MM.1S (cell line): ENCODE data around the gene PZP.
A peak's percentile ranks its signal among the peaks of the same experiment; 100 is the strongest.

Experiments
- DNase-seq: peaks from one replicate; pipeline ENCODE4 v3.0.0-alpha.2; 2015
- H2AFZ ChIP-seq: fragments of 300-600 bp; sonication (generic); 2 replicates; pipeline ENCODE4 v1.6.0; 2016; ENCODE audit warnings: antibody characterized with exemption, low read length
- H3F3A ChIP-seq: fragments of 300-600 bp; sonication (generic); 2 replicates; pipeline ENCODE4 v1.6.1; 2016; ENCODE audit warnings: mild to moderate bottlenecking, antibody characterized with exemption, low read length, moderate library complexity, mixed read lengths; ENCODE audit not compliant: insufficient read depth
- H3K27ac ChIP-seq: fragments of 300-600 bp; sonication (generic); 2 replicates; pipeline ENCODE4 v1.5.1; 2016; ENCODE audit warnings: mild to moderate bottlenecking, low read length
- H3K27me3 ChIP-seq: fragments of 300-600 bp; sonication (generic); replicated peaks from 2 replicates; pipeline ENCODE4 v1.6.0; 2016; ENCODE audit warnings: low read length; ENCODE audit not compliant: insufficient read depth
- H3K36me3 ChIP-seq: fragments of 300-600 bp; sonication (generic); replicated peaks from 2 replicates; pipeline ENCODE4 v1.6.1; 2016; ENCODE audit warnings: mild to moderate bottlenecking, low read length, mixed read lengths; ENCODE audit not compliant: insufficient read depth
- H3K4me1 ChIP-seq: fragments of 300-600 bp; sonication (generic); 2 replicates; pipeline ENCODE4 v1.6.1; 2016; ENCODE audit warnings: low read length, mixed read lengths
- H3K4me2 ChIP-seq: fragments of 300-600 bp; sonication (generic); 2 replicates; pipeline ENCODE4 v1.6.0; 2016; ENCODE audit warnings: low read depth, low read length
- H3K4me3 ChIP-seq: fragments of 300-600 bp; sonication (generic); 2 replicates; pipeline ENCODE4 v1.5.1; 2016; ENCODE audit warnings: low read length, mixed read lengths
- H3K79me2 ChIP-seq: fragments of 300-600 bp; sonication (generic); 2 replicates; pipeline ENCODE4 v1.6.1; 2016; ENCODE audit warnings: mixed run types, low read length, mixed read lengths
- H3K9ac ChIP-seq: fragments of 300-600 bp; sonication (generic); 2 replicates; pipeline ENCODE4 v1.6.1; 2016; ENCODE audit warnings: low read length, mixed read lengths
- H3K9me2 ChIP-seq: fragments of 300-600 bp; sonication (generic); replicated peaks from 2 replicates; pipeline ENCODE4 v1.6.1; 2016; ENCODE audit warnings: mild to moderate bottlenecking, low read length, mixed read lengths; ENCODE audit not compliant: insufficient read depth
- H3K9me3 ChIP-seq: fragments of 300-600 bp; sonication (generic); replicated peaks from 2 replicates; pipeline ENCODE4 v1.6.1; 2016; ENCODE audit warnings: mild to moderate bottlenecking, low read length, mixed read lengths; ENCODE audit not compliant: insufficient read depth
- H4K20me1 ChIP-seq: fragments of 300-600 bp; sonication (generic); 2 replicates; pipeline ENCODE4 v1.6.1; 2016; ENCODE audit warnings: mild to moderate bottlenecking, low read length, moderate library complexity, mixed read lengths; ENCODE audit not compliant: insufficient read depth
- EZH2 ChIP-seq: fragments of 300-600 bp; sonication (generic); optimal IDR thresholded peaks from 2 replicates; pipeline ENCODE3; 2017; ENCODE audit warnings: low read depth, mild to moderate bottlenecking, antibody characterized with exemption, low read length, mixed read lengths
- EZH2phosphoT487 ChIP-seq: fragments of 300-600 bp; sonication (generic); IDR thresholded peaks from 2 replicates; pipeline ENCODE4 v1.6.1; 2018; ENCODE audit warnings: antibody characterized with exemption, low read length
- TF ChIP-seq, protein P1 (sequence below): fragments of 300-600 bp; sonication (generic); IDR thresholded peaks from 2 replicates; pipeline ENCODE4 v1.5.1; 2016; ENCODE audit warnings: antibody characterized with exemption, low read length, mixed read lengths

Gene PZP

DNA sequence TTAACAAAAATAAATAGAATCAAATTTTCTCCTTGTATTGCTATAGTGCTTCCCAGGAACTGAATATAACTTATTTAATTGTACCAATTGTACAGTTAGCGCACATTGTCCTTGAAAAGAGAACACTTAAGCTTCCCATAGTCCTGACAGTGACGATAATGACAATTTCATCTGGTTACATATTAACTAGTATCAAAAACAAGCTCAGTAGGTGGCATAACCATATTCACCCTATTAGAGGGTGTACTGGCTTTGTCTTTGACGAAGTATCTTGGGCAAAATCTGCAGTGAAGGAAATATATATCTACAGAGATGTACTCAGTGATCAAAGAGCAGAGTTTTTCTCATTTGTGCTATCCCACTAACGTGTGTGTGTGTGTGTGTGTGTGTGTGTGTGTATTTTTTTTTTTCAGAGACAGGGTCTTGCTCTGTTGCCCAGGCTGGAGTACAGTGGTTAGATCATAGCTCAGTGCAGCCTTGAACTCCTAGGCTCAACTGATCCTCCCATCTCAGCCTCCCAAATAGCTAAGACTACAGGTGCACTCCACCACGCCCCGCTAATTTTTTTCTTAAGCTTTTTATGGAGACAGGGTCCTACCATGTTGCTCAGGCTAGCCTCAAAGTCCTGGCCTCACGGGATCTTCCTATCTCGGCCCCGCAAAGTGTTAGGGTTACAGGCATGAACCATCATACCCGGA is 87.6 kb downstream of the PZP start:
- H3F3A ChIP-seq, result no peaks in the 10 kb centered on the region
- H3K4me3 ChIP-seq, result no peak overlapping the region
- TF ChIP-seq, protein P1, sequence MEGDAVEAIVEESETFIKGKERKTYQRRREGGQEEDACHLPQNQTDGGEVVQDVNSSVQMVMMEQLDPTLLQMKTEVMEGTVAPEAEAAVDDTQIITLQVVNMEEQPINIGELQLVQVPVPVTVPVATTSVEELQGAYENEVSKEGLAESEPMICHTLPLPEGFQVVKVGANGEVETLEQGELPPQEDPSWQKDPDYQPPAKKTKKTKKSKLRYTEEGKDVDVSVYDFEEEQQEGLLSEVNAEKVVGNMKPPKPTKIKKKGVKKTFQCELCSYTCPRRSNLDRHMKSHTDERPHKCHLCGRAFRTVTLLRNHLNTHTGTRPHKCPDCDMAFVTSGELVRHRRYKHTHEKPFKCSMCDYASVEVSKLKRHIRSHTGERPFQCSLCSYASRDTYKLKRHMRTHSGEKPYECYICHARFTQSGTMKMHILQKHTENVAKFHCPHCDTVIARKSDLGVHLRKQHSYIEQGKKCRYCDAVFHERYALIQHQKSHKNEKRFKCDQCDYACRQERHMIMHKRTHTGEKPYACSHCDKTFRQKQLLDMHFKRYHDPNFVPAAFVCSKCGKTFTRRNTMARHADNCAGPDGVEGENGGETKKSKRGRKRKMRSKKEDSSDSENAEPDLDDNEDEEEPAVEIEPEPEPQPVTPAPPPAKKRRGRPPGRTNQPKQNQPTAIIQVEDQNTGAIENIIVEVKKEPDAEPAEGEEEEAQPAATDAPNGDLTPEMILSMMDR, result no peak
- TF ChIP-seq EZH2phosphoT487 (no peak), EZH2 (no peak)
- no peak overlapping the region for H3K9ac ChIP-seq
- H3K9me2 ChIP-seq, result no peaks in the 10 kb centered on the region
- H4K20me1 ChIP-seq, result no peaks in the 10 kb centered on the region
- no peaks in the 10 kb centered on the region for H3K36me3 ChIP-seq
- no peaks in the 10 kb centered on the region for H3K27me3 ChIP-seq
- H3K9me3 ChIP-seq, result no peaks in the 10 kb centered on the region
- peaks cover 9% of the 10 kb centered on the region; the same call in 1 of the 2 replicates for H3K4me1 ChIP-seq
- no peak overlapping the region for H3K27ac ChIP-seq
- H3K79me2 ChIP-seq, result no peaks in the 10 kb centered on the region
- no peak overlapping the region for H2AFZ ChIP-seq
- H3K4me2 ChIP-seq, result no peak overlapping the region
- DNase-seq, result no peak

DNA sequence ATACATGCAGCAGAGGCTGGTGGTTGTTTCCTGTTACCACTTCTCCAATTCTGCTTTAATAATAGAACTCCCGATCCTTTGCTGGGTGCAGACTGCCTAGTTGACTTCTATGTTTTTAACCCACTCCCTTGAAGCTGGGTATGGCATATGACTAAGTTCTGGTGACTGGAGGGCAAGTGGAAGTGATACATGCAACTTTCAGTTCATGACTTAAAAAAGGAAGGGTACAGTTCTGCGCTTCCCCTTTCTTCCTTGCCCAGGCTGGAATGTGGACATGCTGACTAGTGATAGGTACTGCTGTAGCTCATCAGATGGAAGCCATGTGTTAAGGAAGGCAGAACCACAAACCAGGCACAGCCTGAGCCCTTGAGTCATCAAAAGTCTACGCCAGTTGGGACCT is 90.0 kb downstream of the PZP start:
- H4K20me1 ChIP-seq, result no peaks in the 10 kb centered on the region
- H3K4me1 ChIP-seq, result peaks cover 9% of the 10 kb centered on the region; the same call in 1 of the 2 replicates
- H3K4me3 ChIP-seq, result no peak overlapping the region
- no peaks in the 10 kb centered on the region for H3K79me2 ChIP-seq
- no peaks in the 10 kb centered on the region for H3K36me3 ChIP-seq
- no peaks in the 10 kb centered on the region for H3K27me3 ChIP-seq
- peak overlapping the region; percentile 24; the same call in 1 of the 2 replicates for H3K4me2 ChIP-seq
- H3K9ac ChIP-seq, result no peak overlapping the region
- TF ChIP-seq, protein P1, result no peak
- TF ChIP-seq EZH2 (no peak), EZH2phosphoT487 (no peak)
- H3F3A ChIP-seq, result no peaks in the 10 kb centered on the region
- no peak overlapping the region for H2AFZ ChIP-seq
- no peaks in the 10 kb centered on the region for H3K9me2 ChIP-seq
- no peak overlapping the region for H3K27ac ChIP-seq
- no peaks in the 10 kb centered on the region for H3K9me3 ChIP-seq
- peak; percentile 9 for DNase-seq

DNA sequence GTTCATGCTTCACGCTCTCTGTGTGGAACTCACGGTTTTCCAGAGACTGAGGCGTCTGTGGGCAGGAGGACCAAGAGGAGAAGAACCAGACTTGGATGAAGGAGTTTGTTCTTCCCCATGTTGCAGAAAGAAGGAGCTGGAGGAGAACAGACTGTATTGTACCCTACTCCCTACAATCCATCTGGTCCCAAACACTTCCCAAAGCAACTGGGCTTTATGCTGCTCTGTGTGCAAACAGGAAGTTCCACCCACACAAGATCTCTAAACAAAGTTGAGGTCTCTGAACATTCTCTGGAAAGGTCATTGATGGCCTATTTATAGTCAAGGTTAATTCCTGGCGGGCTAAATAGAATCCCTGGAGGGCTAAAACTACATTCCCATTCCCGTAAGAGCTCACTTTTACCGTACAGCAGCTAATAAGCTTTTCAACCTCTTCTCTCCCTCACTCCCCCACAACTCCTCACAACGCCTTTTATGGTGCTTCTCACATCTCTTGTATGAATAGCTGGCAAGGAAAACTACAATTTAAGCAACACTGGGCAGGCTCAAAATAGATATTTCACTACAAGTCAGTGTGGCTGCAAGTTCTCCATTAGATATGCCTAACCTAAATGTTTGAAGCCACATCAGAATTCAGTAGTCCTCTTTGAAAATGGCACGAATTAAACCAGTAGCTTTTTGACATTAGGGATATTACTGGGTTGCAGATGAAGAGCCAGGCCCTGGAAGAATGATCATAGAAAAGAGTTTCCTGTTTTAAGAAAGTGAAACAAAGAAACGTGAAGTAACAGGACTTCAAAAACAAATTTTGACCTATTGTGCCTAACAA is 92.2 kb downstream of the PZP start, which contains the start of gene A2M:
Gene A2M (minus strand): TSS at position 189 of the 829 bp plus-strand sequence. CDS start 70 bp downstream, at position 119.
- Histone ChIP-seq H3K27ac (no peak within 1 kb of the TSS), H3F3A (no peaks in the 10 kb centered on the region), H3K4me2 (peak within 1 kb of the TSS; percentile 7), H3K79me2 (no peaks in the 10 kb centered on the region), H3K27me3 (no peaks in the 10 kb centered on the region), H3K9me2 (no peaks in the 10 kb centered on the region), H3K4me1 (peaks cover 9% of the 10 kb centered on the region; the same call in 1 of the 2 replicates), H4K20me1 (no peaks in the 10 kb centered on the region), H3K4me3 (no peak within 1 kb of the TSS; the same call in 1 of the 2 replicates), H2AFZ (peak within 1 kb of the TSS; percentile 22; the same call in 1 of the 2 replicates), H3K9me3 (no peaks in the 10 kb centered on the region), H3K9ac (no peak within 1 kb of the TSS), H3K36me3 (no peaks in the 10 kb centered on the region)
- TF ChIP-seq EZH2phosphoT487, result no peak
- TF ChIP-seq, protein P1, result no peak
- no peak for TF ChIP-seq EZH2
- DNase-seq, result no peak
